CD14-positive monocyte (primary cell): ENCODE data around the gene SPATA16. TPM values are rescaled to one million over a fixed set of nuclear protein-coding genes. Genes with fewer than 3 reads are reported as not detected.

ENCODE experiments used
- DNase-seq, 3 donors: peaks; one replicate each; pipeline ENCODE4 v3.0.0-alpha.2; 2011 to 2022
- H2AFZ ChIP-seq: 2 replicates; pipeline ENCODE4 v1.6.0; 2012; ENCODE audit warnings: mild to moderate bottlenecking, low read depth, low read length, inconsistent platforms; ENCODE audit not compliant: insufficient read depth, poor library complexity, severe bottlenecking
- H3K27ac ChIP-seq, 2 donors: 1 replicate in 1 of 2; 2 replicates in 1 of 2; pipeline ENCODE4 v1.5.1; 2012 to 2013; ENCODE audit warnings: low read length in 2 of 2, control low read depth in 1 of 2, inconsistent platforms in 1 of 2, low read depth in 1 of 2, mild to moderate bottlenecking in 1 of 2
- H3K27me3 ChIP-seq, 2 donors: one replicate each; pipeline versions ENCODE4 v1.6.0 to v1.6.1; 2011 to 2013; ENCODE audit warnings: low read length in 2 of 2; ENCODE audit not compliant: control insufficient read depth in 2 of 2, insufficient read depth in 2 of 2
- H3K36me3 ChIP-seq, 2 donors: replicated peaks in 1 of 2; 1 replicate in 1 of 2; 2 replicates in 1 of 2; pipeline versions ENCODE4 v1.5.1 to v1.6.1; 2012 to 2013; ENCODE audit warnings: low read length in 2 of 2, control low read depth in 1 of 2, inconsistent platforms in 1 of 2, mild to moderate bottlenecking in 1 of 2; ENCODE audit not compliant: insufficient read depth in 2 of 2, control insufficient read depth in 1 of 2
- H3K4me1 ChIP-seq, 2 donors: 1 replicate in 1 of 2; 2 replicates in 1 of 2; pipeline versions ENCODE4 v1.5.1 to v1.6.1; 2012 to 2013; ENCODE audit warnings: low read length in 2 of 2, control low read depth in 1 of 2, inconsistent platforms in 1 of 2, mild to moderate bottlenecking in 1 of 2, moderate library complexity in 1 of 2; ENCODE audit not compliant: insufficient read depth in 2 of 2, control insufficient read depth in 1 of 2
- H3K4me2 ChIP-seq: replicated peaks from 2 replicates; pipeline ENCODE3; 2012; ENCODE audit warnings: low read length, moderate library complexity, mild to moderate bottlenecking; ENCODE audit not compliant: poor library complexity, severe bottlenecking; ENCODE audit errors: extremely low read depth
- H3K4me3 ChIP-seq, 3 experiments: fragments of 200-600 bp in 1 of 3; sonication (generic) in 1 of 3; replicated peaks in 1 of 3; 1 replicate in 2 of 3; 2 replicates in 1 of 3; pipeline ENCODE4 v1.5.1; 2011 to 2013; ENCODE audit warnings: low read length in 3 of 3, mild to moderate bottlenecking in 3 of 3, control low read depth in 2 of 3, low read depth in 2 of 3, inconsistent platforms in 1 of 3, moderate library complexity in 1 of 3
- H3K79me2 ChIP-seq: 2 replicates; pipeline ENCODE4 v1.6.0; 2012; ENCODE audit warnings: mild to moderate bottlenecking, control low read depth, inconsistent platforms, low read length, moderate library complexity; ENCODE audit not compliant: insufficient read depth
- H3K9ac ChIP-seq: 2 replicates; pipeline ENCODE4 v1.6.0; 2017; ENCODE audit warnings: low read length, mild to moderate bottlenecking; ENCODE audit not compliant: insufficient read depth, poor library complexity, severe bottlenecking
- H3K9me3 ChIP-seq, 2 donors: replicated peaks in 1 of 2; 1 replicate in 1 of 2; 2 replicates in 1 of 2; pipeline versions ENCODE4 v1.5.1 to v1.6.1; 2012 to 2013; ENCODE audit warnings: low read length in 2 of 2, control low read depth in 1 of 2; ENCODE audit not compliant: control insufficient read depth in 1 of 2, insufficient read depth in 1 of 2
- H4K20me1 ChIP-seq: 2 replicates; pipeline ENCODE4 v1.6.0; 2012; ENCODE audit warnings: mild to moderate bottlenecking, low read length, control low read depth, moderate library complexity; ENCODE audit not compliant: insufficient read depth
- H3K27ac Mint-ChIP-seq, 7 donors: one replicate each; pipeline ENCODE4 v1.8.0; 2020; ENCODE audit warnings: mild to moderate bottlenecking in 7 of 7, mixed read lengths in 7 of 7, moderate library complexity in 6 of 7, inconsistent platforms in 2 of 7
- H3K27me3 Mint-ChIP-seq, 3 donors: one replicate each; pipeline ENCODE4 v1.8.0; 2021 to 2022; ENCODE audit warnings: low read depth in 3 of 3, mild to moderate bottlenecking in 3 of 3, mixed read lengths in 3 of 3, moderate library complexity in 3 of 3, inconsistent platforms in 1 of 3
- H3K36me3 Mint-ChIP-seq, 2 donors: one replicate each; pipeline ENCODE4 v1.8.0; 2020; ENCODE audit warnings: mixed read lengths in 2 of 2, inconsistent platforms in 1 of 2, mild to moderate bottlenecking in 1 of 2
- H3K4me1 Mint-ChIP-seq: one replicate; pipeline ENCODE4 v1.8.0; 2020; ENCODE audit warnings: mild to moderate bottlenecking, mixed read lengths
- H3K4me3 Mint-ChIP-seq, 2 donors: one replicate each; pipeline ENCODE4 v1.8.0; 2020; ENCODE audit warnings: mild to moderate bottlenecking in 2 of 2, mixed read lengths in 2 of 2, moderate library complexity in 1 of 2
- H3K9me3 Mint-ChIP-seq, 7 donors: one replicate each; pipeline ENCODE4 v1.8.0; 2020 to 2022; ENCODE audit warnings: mixed read lengths in 7 of 7, mild to moderate bottlenecking in 6 of 7, moderate library complexity in 6 of 7, inconsistent platforms in 2 of 7
- CTCF ChIP-seq: fragments of 200-600 bp; IDR thresholded peaks from one replicate; pipeline ENCODE4 v1.8.0; 2022; ENCODE audit warnings: antibody characterized with exemption, mild to moderate bottlenecking
- WGBS: methylation state at CpG from one replicate; pipeline ENCODE4 v1.1.5; 2013; ENCODE audit warnings: missing lambda C conversion rate; ENCODE audit not compliant: insufficient coverage; 5-methylcytosine and 5-hydroxymethylcytosine counted together
- intact Hi-C, 2 donors: fragments of 100-400 bp; cut with micrococcal nuclease; formaldehyde crosslinking; loops; one replicate each; pipeline versions ENCODE4 v1.15.0 to v1.15.1; 2023
- polyA plus RNA-seq, 3 donors: library from polyadenylated mRNA; depleted of rRNA in 1 of 3; unstranded in 2 of 3; stranded (reverse) in 1 of 3; fragments of 300-500 nt in 2 of 3; fragments of >200 nt in 1 of 3; fragmentation: Illumina TruSeq in 2 of 3; gene quantifications; 1 replicate in 2 of 3; 2 replicates in 1 of 3; pipeline ENCODE4 v1.2.3, GENCODE V29; 2012 to 2021

SPATA16 gene
- polyA plus RNA-seq, 3 donors = not detected

GRCh38 chr3:172875039-172875438 is 266.0 kb downstream of the SPATA16 start:
- H2AFZ ChIP-seq = no peak overlapping the region
- H3K27me3 ChIP-seq = no peaks in the 10 kb centered on the region
- Mint-ChIP-seq H3K4me1 (peaks cover 2% of the 10 kb centered on the region), H3K4me3 (no peak overlapping the region), H3K27me3 (peaks cover 0 to 1% (median 0%) of the 10 kb centered on the region in 3 donors), H3K27ac (no peak overlapping the region), H3K9me3 (peaks cover 7 to 17% (median 12%) of the 10 kb centered on the region in 7 donors), H3K36me3 (no peaks in the 10 kb centered on the region)
- no peak for DNase-seq
- H3K27ac ChIP-seq = no peak overlapping the region
- no peaks in the 10 kb centered on the region for H4K20me1 ChIP-seq
- no peaks in the 10 kb centered on the region for H3K79me2 ChIP-seq
- no peaks in the 10 kb centered on the region for H3K36me3 ChIP-seq
- H3K4me3 ChIP-seq = no peak overlapping the region
- no peak overlapping the region for H3K4me2 ChIP-seq
- TF ChIP-seq CTCF = no peak
- H3K9me3 ChIP-seq = peaks cover 0 to 4% of the 10 kb centered on the region in 2 donors
- no peaks in the 10 kb centered on the region for H3K4me1 ChIP-seq
- WGBS = no CpG with 5 or more reads among the region's 1 CpG
- intact Hi-C loops = no loop called here
- H3K9ac ChIP-seq = no peak overlapping the region

- H3K27ac Mint-ChIP-seq = no peak overlapping the region
- no peaks in the 10 kb centered on the region for H3K36me3 Mint-ChIP-seq
- H3K36me3 ChIP-seq = no peaks in the 10 kb centered on the region
- peaks cover 0 to 10% (median 2%) of the 10 kb centered on the region in 7 donors for H3K9me3 Mint-ChIP-seq
- H3K27me3 Mint-ChIP-seq = peaks cover 1 to 6% (median 3%) of the 10 kb centered on the region in 3 donors
- no peaks in the 10 kb centered on the region for H3K4me1 ChIP-seq
- no peaks in the 10 kb centered on the region for H3K27me3 ChIP-seq
- H3K79me2 ChIP-seq = no peaks in the 10 kb centered on the region
- peaks cover 5% of the 10 kb centered on the region for H3K4me1 Mint-ChIP-seq
- no peak for TF ChIP-seq CTCF
- no peak overlapping the region for H3K27ac ChIP-seq
- H2AFZ ChIP-seq = no peak overlapping the region
- H4K20me1 ChIP-seq = no peaks in the 10 kb centered on the region
- no peak overlapping the region for H3K4me2 ChIP-seq
- H3K9me3 ChIP-seq = peaks cover 0 to 3% of the 10 kb centered on the region in 2 donors
- H3K4me3 Mint-ChIP-seq = no peak overlapping the region
- H3K9ac ChIP-seq = no peak overlapping the region
- intact Hi-C loops = no loop called here
- 50% methylated on average over 2 of the region's 3 CpGs for WGBS
- DNase-seq = no peak
- H3K4me3 ChIP-seq = no peak overlapping the region
Measured at GRCh38 chr3:172869784-172870518, 271.1 kb downstream of the SPATA16 start.
